HepG2 (cell line): ENCODE measurements around the gene DLEC1. TPM values are rescaled to one million over a fixed set of nuclear protein-coding genes. Genes with fewer than 3 reads are reported as not detected.

Experiments used
- E2F2 ChIP-seq: sonication (generic); formaldehyde crosslinking; IDR thresholded peaks from 2 replicates; pipeline ENCODE4 v1.4.0; 2020; ENCODE audit warnings: missing genetic modification reagents, borderline replicate concordance
- HDAC2 ChIP-seq: sonication (generic); formaldehyde crosslinking; IDR thresholded peaks from 2 replicates; pipeline ENCODE4 v1.4.0; 2020; ENCODE audit warnings: missing genetic modification reagents
- JUND ChIP-seq: sonication (generic); formaldehyde crosslinking; IDR thresholded peaks from 2 replicates; pipeline ENCODE4 v1.8.0; 2022; ENCODE audit warnings: mild to moderate bottlenecking, missing genetic modification reagents
- KDM2A ChIP-seq: sonication (generic); formaldehyde crosslinking; IDR thresholded peaks from 2 replicates; pipeline ENCODE4 v1.4.0; 2020; ENCODE audit warnings: low read depth, missing genetic modification reagents, borderline replicate concordance
- KLF15 ChIP-seq: sonication (generic); formaldehyde crosslinking; IDR thresholded peaks from 2 replicates; pipeline ENCODE4 v1.8.1; 2023; ENCODE audit warnings: borderline replicate concordance, mild to moderate bottlenecking, inconsistent platforms, missing genetic modification reagents, mixed read lengths
- REPIN1 ChIP-seq: sonication (generic); formaldehyde crosslinking; IDR thresholded peaks from 2 replicates; pipeline ENCODE4 v1.8.0; 2022; ENCODE audit warnings: missing genetic modification reagents, low read depth, mild to moderate bottlenecking, borderline replicate concordance
- TBP ChIP-seq: sonication (generic); formaldehyde crosslinking; IDR thresholded peaks from 2 replicates; pipeline ENCODE4 v1.5.0; 2020; ENCODE audit warnings: missing genetic modification reagents
- THAP9 ChIP-seq: sonication (generic); formaldehyde crosslinking; IDR thresholded peaks from 2 replicates; pipeline ENCODE4; 2020; ENCODE audit warnings: missing genetic modification reagents, mild to moderate bottlenecking, borderline replicate concordance
- ZBTB1 ChIP-seq: sonication (generic); formaldehyde crosslinking; IDR thresholded peaks from 2 replicates; pipeline ENCODE4 v1.4.0; 2020; ENCODE audit warnings: missing genetic modification reagents, borderline replicate concordance
- ZBTB26 ChIP-seq: IDR thresholded peaks from 2 replicates; pipeline ENCODE4 v1.6.1; 2016; ENCODE audit warnings: missing compliant biosample characterization, missing genetic modification reagents, borderline replicate concordance
- ZNF142 ChIP-seq: sonication (generic); formaldehyde crosslinking; IDR thresholded peaks from 2 replicates; pipeline ENCODE4 v1.4.0; 2020; ENCODE audit warnings: missing genetic modification reagents
- ZNF530 ChIP-seq: sonication (generic); formaldehyde crosslinking; IDR thresholded peaks from 2 replicates; pipeline ENCODE4 v1.5.0; 2020; ENCODE audit warnings: low read depth, mild to moderate bottlenecking, missing genetic modification reagents
- ZNF558 ChIP-seq: sonication (generic); formaldehyde crosslinking; IDR thresholded peaks from 2 replicates; pipeline ENCODE4 v1.9.0; 2022; ENCODE audit warnings: mild to moderate bottlenecking, missing genetic modification reagents, borderline replicate concordance
- ZNF570 ChIP-seq: sonication (generic); formaldehyde crosslinking; IDR thresholded peaks from 2 replicates; pipeline ENCODE4 v1.4.0; 2020; ENCODE audit warnings: mild to moderate bottlenecking, missing genetic modification reagents, borderline replicate concordance
- ZNF652 ChIP-seq: IDR thresholded peaks from 2 replicates; pipeline ENCODE4 v1.6.1; 2016; ENCODE audit warnings: low read depth, borderline replicate concordance
- ZNF878 ChIP-seq: sonication (generic); formaldehyde crosslinking; IDR thresholded peaks from 2 replicates; pipeline ENCODE4 v1.8.1; 2023; ENCODE audit warnings: mild to moderate bottlenecking, missing genetic modification reagents, moderate library complexity
- polyA plus RNA-seq, 8 experiments: library from polyadenylated mRNA; depleted of rRNA in 3 of 8; stranded (reverse) in 7 of 8; unstranded in 1 of 8; fragments of >200 nt; fragmentation: Illumina TruSeq in 4 of 8; extraction: Trizol in 4 of 8; gene quantifications; 2 replicates each; pipeline versions ENCODE4 v1.2.1 to v1.2.3, GENCODE V29; 2011 to 2016; ENCODE audit warnings: low read depth in 4 of 8, missing spikeins in 1 of 8, mixed read lengths in 1 of 8; ENCODE audit not compliant: insufficient read depth in 1 of 8
- total RNA-seq, 5 experiments: library from RNA; depleted of rRNA; stranded (reverse); fragments of >200 nt; fragmentation: Illumina TruSeq; extraction: Trizol; gene quantifications; 2 replicates each; pipeline ENCODE4 v1.2.3, GENCODE V29; 2016; ENCODE audit warnings: low read depth in 1 of 5

The DLEC1 gene
- total and polyA plus RNA-seq, 2 of the 13 experiments (the other 11 are each of a cell fraction or from before 2014, with no cell fraction given): 0.09 TPM; not detected in 1

GRCh38 chr3:38164952-38165721, 126.1 kb downstream of the DLEC1 start, which contains the start of gene OXSR1 (continued):
- TF ChIP-seq ZNF142 (peak; percentile 46; the same call in 1 of the 2 replicates), KLF15 (CRISPR knock-in tag) (0 out of 2 replicates have a peak, but pooled peaks have one; percentile 12), ZBTB1 (CRISPR knock-in tag) (no peak), HDAC2 (0 out of 2 replicates have a peak, but pooled peaks have one; percentile 52), REPIN1 (peak; percentile 58; the same call in 1 of the 2 replicates), JUND (peak; percentile 63), ZNF558 (CRISPR knock-in tag) (peak; percentile 75; the same call in 1 of the 2 replicates), KDM2A (CRISPR knock-in tag) (peak; percentile 76), THAP9 (CRISPR knock-in tag) (peak; percentile 95), ZNF530 (no peak), ZNF570 (CRISPR knock-in tag) (no peak), E2F2 (CRISPR knock-in tag) (peak; percentile 79; the same call in 1 of the 2 replicates), ZNF652 (CRISPR knock-in tag) (no peak), TBP (CRISPR knock-in tag) (0 out of 2 replicates have a peak, but pooled peaks have one; percentile 39), ZBTB26 (CRISPR knock-in tag) (0 out of 2 replicates have a peak, but pooled peaks have one; percentile 2), ZNF878 (CRISPR knock-in tag) (peak; percentile 92)
